ENCODE measurements around the gene SLC17A9. TPM values are rescaled to one million over a fixed set of nuclear protein-coding genes. Genes with fewer than 3 reads are reported as not detected.

SLC17A9 gene
- total and polyA plus RNA-seq, 2 experiments from 2014 or later = 32.0 to 39.3 TPM

GRCh38 chr20:62984666-62985443, 32.3 kb downstream of the SLC17A9 start (continued):
- no peak for TF ChIP-seq REST (IDR thresholded peaks at IDR 0.05; ENCODE audit: unreplicated experiment)
- no peak for TF ChIP-seq POLR2AphosphoS5 (IDR thresholded peaks at IDR 0.05; ENCODE audit: low read depth)

GRCh38 chr20:62985444-62985778, 32.9 kb downstream of the SLC17A9 start:
- Histone ChIP-seq H2AFZ (no peak overlapping the region), H3K27me3 (ENCODE audit: insufficient read depth) (no peaks in the 10 kb centered on the region), H3F3A (replicated peaks; ENCODE audit: low read depth) (0 out of 2 replicates have a peak, but pooled peaks cover 2% of the 10 kb centered on the region), H3K36me3 (ENCODE audit: insufficient read depth) (no peaks in the 10 kb centered on the region), H3K4me1 (ENCODE audit: insufficient read depth) (peaks cover 18% of the 10 kb centered on the region), H3K27ac (ENCODE audit: low read depth) (no peak overlapping the region), H4K20me1 (replicated peaks; ENCODE audit: insufficient read depth) (no peaks in the 10 kb centered on the region), H3K9me2 (ENCODE audit: insufficient read depth) (no peaks in the 10 kb centered on the region), H3K4me2 (no peak overlapping the region), H3K79me2 (replicated peaks; ENCODE audit: insufficient read depth) (no peaks in the 10 kb centered on the region), H3K4me3 (no peak overlapping the region)
- Mint-ChIP-seq H3K27me3 (ENCODE audit: insufficient read depth, low read depth, poor library complexity) (peaks cover 10% of the 10 kb centered on the region), H3K36me3 (ENCODE audit: low read depth) (no peaks in the 10 kb centered on the region), H3K4me1 (peaks cover 35% of the 10 kb centered on the region), H3K9me3 (no peaks in the 10 kb centered on the region), H3K4me3 (no peak overlapping the region), H3K27ac (no peak overlapping the region)
- ATAC-seq (no peak), DNase-seq (ENCODE audit: low spot score) (no peak)
- TF ChIP-seq ZNF462 (CRISPR knock-in tag; IDR thresholded peaks at IDR 0.05) (no peak), ZNF331 (CRISPR knock-in tag; IDR thresholded peaks at IDR 0.05; ENCODE audit: low read depth) (no peak), EZH2 (IDR thresholded peaks at IDR 0.05; ENCODE audit: low read depth, unreplicated experiment) (no peak), NANOG (IDR thresholded peaks at IDR 0.05; ENCODE audit: borderline replicate concordance) (no peak), REST (IDR thresholded peaks at IDR 0.05; ENCODE audit: unreplicated experiment) (no peak), ZNF114 (CRISPR knock-in tag; IDR thresholded peaks at IDR 0.05) (no peak)
- TF ChIP-seq, protein P1, sequence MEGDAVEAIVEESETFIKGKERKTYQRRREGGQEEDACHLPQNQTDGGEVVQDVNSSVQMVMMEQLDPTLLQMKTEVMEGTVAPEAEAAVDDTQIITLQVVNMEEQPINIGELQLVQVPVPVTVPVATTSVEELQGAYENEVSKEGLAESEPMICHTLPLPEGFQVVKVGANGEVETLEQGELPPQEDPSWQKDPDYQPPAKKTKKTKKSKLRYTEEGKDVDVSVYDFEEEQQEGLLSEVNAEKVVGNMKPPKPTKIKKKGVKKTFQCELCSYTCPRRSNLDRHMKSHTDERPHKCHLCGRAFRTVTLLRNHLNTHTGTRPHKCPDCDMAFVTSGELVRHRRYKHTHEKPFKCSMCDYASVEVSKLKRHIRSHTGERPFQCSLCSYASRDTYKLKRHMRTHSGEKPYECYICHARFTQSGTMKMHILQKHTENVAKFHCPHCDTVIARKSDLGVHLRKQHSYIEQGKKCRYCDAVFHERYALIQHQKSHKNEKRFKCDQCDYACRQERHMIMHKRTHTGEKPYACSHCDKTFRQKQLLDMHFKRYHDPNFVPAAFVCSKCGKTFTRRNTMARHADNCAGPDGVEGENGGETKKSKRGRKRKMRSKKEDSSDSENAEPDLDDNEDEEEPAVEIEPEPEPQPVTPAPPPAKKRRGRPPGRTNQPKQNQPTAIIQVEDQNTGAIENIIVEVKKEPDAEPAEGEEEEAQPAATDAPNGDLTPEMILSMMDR (conservative IDR thresholded peaks at IDR 0.05; ENCODE audit: low read depth in 2 of 2) = no peak
